ENCODE data around the gene SPDYE3.

DNA sequence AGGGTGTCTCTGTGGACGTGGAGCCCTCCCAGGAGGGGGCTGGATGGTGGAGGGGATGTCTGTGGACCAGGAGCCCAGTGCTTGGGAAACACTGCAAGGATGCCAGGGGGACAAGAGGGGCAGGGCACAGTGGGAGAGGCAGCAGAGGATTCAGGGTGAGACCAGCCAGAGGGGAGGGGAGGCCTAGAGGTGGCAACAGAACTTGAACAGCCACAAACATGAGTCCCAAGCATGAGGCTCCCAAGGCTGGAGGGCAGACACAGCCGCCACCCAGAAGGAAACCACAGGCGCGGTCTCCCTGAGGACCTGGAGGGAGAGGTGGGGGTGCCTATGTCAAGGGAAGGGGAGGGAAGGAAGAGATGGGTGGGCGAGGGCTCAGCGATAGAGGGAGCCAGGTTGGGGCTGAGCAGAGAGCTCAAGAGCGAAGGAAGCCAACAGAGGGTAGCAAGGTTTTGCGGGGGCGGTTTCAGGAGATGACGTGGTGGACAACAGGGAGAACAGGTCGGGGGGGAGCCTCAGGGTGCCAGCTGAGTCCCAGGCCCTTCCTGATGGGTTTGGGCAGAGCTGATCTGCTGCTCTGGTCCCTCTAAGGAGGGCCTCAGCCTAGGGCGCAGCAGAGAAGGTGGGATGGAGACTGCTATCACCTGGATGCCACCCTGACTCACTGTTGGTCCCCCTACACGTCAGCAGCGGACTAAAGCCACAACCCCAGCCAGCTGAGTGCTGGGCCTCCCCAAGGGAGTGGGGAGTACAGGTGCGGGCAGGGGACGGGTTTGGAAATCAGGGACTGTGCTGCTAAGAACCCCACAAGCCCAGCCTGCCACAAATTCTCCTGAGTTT is 59.1 kb downstream of the SPDYE3 start:
- TF ChIP-seq, protein P1, sequence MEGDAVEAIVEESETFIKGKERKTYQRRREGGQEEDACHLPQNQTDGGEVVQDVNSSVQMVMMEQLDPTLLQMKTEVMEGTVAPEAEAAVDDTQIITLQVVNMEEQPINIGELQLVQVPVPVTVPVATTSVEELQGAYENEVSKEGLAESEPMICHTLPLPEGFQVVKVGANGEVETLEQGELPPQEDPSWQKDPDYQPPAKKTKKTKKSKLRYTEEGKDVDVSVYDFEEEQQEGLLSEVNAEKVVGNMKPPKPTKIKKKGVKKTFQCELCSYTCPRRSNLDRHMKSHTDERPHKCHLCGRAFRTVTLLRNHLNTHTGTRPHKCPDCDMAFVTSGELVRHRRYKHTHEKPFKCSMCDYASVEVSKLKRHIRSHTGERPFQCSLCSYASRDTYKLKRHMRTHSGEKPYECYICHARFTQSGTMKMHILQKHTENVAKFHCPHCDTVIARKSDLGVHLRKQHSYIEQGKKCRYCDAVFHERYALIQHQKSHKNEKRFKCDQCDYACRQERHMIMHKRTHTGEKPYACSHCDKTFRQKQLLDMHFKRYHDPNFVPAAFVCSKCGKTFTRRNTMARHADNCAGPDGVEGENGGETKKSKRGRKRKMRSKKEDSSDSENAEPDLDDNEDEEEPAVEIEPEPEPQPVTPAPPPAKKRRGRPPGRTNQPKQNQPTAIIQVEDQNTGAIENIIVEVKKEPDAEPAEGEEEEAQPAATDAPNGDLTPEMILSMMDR (IDR thresholded peaks at IDR 0.05): no peak
- TF ChIP-seq POLR2AphosphoS5 (IDR thresholded peaks at IDR 0.05) (no peak), EP300 (IDR thresholded peaks at IDR 0.05) (no peak), POLR2A (IDR thresholded peaks at IDR 0.05; ENCODE audit: low read depth) (no peak)

Measured in esophagus muscularis mucosa (tissue), 4 donors.